HCEC 1CT (cell line): ENCODE measurements around the gene KIF26A.

Source experiments
- DNase-seq: peaks from one replicate; pipeline ENCODE4 v3.0.0-alpha.2; 2017

KIF26A gene

DNA sequence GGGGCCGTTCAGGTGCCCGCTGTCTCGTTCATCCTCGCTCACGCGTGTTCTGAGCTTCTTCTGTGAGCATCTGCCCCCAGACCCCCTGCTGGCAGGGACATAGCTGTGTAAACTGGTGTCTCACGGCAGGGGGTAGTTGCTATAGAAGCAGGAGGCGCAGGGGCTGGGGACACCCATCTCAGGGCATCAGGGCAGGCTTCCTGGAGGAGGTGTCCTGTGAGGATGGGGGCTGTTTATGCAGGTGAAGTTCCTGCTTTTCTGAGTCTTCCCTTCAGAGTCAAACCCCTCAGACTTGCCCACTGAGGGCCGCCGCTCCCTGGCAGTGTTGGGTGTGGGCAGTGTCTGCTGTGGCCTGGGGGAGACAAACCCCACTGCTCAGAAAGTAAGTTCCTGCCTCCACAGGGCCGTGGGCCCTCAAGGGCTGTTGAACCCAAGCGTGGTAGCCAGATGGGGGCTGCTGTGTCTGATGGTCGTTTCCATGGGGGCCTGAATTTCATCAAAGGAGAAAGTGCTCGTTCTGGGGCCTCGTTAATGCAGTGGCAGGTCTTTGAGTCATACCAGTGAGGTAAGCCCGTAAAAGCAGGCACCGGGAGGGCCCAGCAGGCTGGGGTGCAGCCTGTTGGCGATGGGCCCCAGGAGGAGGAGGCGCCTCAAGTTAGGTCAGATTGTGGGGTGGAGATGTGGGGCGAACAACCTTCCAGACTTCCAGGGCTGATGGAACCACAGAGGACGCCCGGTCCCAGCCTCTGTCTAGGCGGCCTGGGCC lies 23.4 kb downstream of the KIF26A start:
- no peak for DNase-seq

GRCh38 chr14:104162495-104162894 lies 24.1 kb downstream of the KIF26A start:
- no peak for DNase-seq

- no peak for DNase-seq
These were observed 25.2 kb downstream of the KIF26A start for GRCh38 chr14:104163541-104163940.

- no peak for DNase-seq
These were observed 25.7 kb downstream of the KIF26A start for GRCh38 chr14:104164041-104164440.

- no peak for DNase-seq
These were observed 26.1 kb downstream of the KIF26A start for GRCh38 chr14:104164512-104164911.

DNA sequence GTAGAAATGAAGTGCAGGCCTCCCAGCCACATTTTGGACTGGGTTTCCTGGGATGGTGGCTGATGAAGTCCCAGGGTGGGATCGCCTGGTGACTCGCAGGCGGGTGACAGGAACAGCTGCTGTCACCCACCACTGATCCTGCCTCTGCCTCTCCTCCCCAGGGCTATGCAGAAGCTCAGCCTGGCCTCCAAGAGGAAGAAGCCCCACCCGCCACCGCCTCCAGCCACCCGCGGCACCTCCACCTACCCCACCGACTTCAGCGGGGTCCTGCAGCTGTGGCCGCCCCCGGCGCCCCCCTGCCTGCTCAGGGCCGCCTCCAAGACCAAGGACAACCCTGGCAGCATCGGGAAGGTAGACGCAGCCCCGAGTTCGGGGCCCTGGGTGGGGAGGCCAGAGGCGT lies 28.3 kb downstream of the KIF26A start:
- DNase-seq: no peak

GRCh38 chr14:104168603-104169002 lies 30.2 kb downstream of the KIF26A start:
- no peak for DNase-seq

DNA sequence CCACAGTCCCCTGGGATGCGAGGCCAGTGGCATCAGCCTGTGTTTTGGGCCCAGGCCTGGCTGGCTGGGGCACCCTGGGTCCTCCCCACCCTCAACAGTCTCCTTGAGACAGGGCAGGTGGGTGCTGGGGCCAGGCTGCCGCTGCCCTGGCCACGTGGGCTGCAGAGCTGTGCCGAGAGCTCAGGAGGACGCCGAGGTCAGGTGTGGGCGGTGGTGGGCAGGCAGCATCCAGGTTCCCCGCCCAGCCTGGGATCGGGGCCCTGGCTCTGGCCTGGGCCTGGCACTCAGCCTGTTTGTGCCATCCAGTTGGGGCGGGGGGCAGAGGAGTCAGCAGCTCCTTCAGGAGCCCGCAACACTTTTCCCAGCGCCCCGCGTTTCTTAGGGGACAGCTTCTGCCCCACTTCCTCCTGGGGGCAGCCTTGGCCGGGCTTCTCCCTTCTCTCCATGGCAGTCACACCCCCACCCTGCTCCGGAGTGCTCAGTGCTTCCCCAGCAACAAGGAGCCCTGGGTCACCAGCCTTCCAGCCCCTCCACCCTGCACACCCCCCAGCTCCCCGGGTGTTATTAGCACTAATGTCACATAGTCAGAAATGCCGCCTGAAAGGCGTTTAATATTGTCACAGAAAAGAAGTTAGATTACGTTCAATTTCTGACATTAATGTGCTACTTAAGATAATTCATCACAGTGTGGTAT lies 30.8 kb downstream of the KIF26A start:
- DNase-seq: no peak

GRCh38 chr14:104169699-104170479 lies 31.5 kb downstream of the KIF26A start:
- no peak for DNase-seq

GRCh38 chr14:104171029-104171697 lies 32.8 kb downstream of the KIF26A start:
- no peak for DNase-seq

DNA sequence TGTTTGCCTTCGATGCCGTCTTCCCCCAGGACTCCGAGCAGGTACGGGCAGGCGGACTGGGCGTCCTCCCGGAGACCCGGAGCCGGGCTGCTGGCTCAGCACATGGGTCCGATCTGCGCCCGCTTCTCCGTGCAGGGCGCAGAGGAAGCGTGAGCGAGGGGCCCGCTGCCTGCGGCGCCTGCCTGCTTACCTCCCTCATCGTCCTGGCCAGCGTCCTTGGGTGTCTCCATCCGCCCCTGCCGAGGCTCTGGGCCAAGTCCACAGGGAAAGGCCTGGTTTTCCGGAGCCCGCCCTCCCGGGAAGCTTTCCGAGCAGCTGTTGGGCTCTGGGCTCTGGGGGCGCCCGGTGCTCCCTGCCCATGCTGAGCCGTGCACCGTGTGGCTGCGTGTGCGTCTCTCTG lies 33.5 kb downstream of the KIF26A start:
- no peak for DNase-seq

DNA sequence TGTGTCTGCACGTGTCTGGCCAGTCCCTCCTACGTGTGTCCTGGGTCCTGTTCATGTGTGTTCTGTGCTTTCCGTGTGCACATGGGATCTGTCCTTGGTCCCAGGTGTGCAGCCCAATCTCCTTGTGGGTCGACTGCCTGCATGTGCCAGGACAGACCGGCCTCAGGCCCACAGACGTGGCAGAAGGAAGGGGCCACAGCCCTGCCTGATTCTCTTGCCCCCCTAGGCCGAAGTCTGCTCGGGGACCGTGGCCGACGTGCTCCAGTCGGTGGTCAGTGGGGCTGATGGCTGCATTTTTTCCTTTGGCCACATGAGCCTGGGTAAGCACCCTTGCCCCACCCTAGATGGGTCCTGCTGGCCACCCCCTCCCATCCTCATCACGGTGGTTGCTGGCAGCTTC lies 34.0 kb downstream of the KIF26A start:
- no peak for DNase-seq

- DNase-seq: no peak
These were observed 34.5 kb downstream of the KIF26A start for GRCh38 chr14:104172880-104173279.

- no peak for DNase-seq
These were observed 35.7 kb downstream of the KIF26A start for GRCh38 chr14:104174051-104174450.

GRCh38 chr14:104175041-104175440 lies 36.7 kb downstream of the KIF26A start:
- no peak for DNase-seq

DNA sequence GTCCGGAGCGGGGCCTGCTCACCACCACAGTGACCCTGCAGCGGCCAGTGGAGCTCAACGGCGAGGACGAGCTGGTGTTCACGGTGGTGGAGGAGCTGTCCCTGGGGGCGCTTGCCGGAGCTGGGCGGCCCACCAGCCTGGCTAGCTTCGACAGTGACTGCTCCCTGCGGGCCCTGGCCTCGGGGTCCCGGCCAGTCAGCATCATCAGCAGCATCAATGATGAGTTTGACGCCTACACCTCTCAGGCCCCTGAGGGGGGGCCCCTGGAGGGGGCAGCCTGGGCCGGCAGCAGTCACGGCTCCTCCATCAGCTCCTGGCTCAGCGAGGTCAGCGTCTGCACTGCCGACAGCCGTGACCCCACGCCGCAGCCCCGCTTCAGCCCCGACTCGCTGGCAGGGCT lies 37.4 kb downstream of the KIF26A start:
- no peak for DNase-seq

DNA sequence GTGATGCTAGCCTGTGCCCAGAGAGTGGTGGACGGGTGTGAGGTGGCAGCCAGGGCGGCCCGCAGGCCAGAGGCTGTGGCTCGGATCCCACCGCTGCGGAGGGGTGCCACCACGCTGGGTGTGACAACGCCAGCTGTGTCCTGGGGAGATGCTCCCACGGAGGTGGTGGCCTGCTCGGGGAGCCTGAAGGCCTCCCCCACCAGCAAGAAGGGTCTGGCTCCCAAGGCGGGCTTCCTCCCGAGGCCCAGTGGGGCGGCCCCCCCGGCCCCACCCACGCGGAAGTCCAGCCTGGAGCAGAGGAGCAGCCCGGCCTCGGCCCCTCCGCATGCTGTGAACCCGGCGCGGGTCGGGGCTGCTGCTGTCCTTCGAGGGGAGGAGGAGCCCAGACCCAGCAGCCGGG lies 38.2 kb downstream of the KIF26A start:
- DNase-seq: no peak

GRCh38 chr14:104177411-104177810 lies 39.0 kb downstream of the KIF26A start:
- no peak for DNase-seq

GRCh38 chr14:104178279-104178678 lies 39.9 kb downstream of the KIF26A start:
- no peak for DNase-seq

- no peak for DNase-seq
These were observed 40.7 kb downstream of the KIF26A start for GRCh38 chr14:104179126-104179525.

DNA sequence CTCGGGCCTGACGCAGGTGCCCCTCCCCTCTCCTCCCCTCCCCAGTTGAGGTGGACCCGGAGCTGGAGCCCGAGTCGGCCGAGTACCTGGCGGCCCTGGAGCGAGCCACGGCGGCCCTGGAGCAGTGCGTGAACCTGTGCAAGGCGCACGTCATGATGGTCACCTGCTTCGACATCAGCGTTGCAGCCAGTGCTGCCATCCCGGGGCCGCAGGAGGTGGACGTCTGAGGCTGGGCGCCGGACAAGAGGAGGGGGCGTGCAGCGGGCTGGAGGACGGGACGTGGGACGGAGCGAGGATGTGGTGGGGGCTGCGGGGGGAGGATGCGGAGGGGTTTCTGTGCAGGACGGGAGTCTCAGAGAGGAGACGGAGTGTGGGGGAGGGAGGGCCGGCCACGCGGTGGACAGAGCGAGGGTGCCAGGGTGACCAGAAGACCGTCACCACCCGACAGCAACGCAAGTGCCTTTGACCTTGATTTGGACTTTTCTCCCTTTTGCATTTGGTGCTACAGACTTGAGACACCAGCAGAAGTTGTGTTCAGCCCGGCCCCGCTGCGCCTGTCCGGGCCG lies 41.3 kb downstream of the KIF26A start:
- DNase-seq: no peak

- no peak for DNase-seq
These were observed 42.3 kb downstream of the KIF26A start for GRCh38 chr14:104180561-104181165.
